Cardiac fibroblast (primary cell): ENCODE data around the gene HOXC4.

Source experiments
- DNase-seq, 2 donors: peaks; one replicate each; pipeline versions ENCODE4 v3.0.0 to v3.0.0-alpha.2; 2010; ENCODE audit warnings: low read depth in 2 of 2
- H3K4me3 ChIP-seq, 2 donors: replicated peaks in 1 of 2; 1 replicate in 1 of 2; 2 replicates in 1 of 2; pipeline ENCODE4 v1.5.1; 2011; ENCODE audit warnings: low read depth in 2 of 2, low read length in 2 of 2, mild to moderate bottlenecking in 2 of 2, moderate library complexity in 1 of 2
- TF ChIP-seq, protein P1 (sequence below): IDR thresholded peaks from one replicate; pipeline ENCODE4 v1.5.1; 2011; ENCODE audit warnings: low read depth, mild to moderate bottlenecking, low read length, inconsistent platforms

The HOXC4 gene

DNA sequence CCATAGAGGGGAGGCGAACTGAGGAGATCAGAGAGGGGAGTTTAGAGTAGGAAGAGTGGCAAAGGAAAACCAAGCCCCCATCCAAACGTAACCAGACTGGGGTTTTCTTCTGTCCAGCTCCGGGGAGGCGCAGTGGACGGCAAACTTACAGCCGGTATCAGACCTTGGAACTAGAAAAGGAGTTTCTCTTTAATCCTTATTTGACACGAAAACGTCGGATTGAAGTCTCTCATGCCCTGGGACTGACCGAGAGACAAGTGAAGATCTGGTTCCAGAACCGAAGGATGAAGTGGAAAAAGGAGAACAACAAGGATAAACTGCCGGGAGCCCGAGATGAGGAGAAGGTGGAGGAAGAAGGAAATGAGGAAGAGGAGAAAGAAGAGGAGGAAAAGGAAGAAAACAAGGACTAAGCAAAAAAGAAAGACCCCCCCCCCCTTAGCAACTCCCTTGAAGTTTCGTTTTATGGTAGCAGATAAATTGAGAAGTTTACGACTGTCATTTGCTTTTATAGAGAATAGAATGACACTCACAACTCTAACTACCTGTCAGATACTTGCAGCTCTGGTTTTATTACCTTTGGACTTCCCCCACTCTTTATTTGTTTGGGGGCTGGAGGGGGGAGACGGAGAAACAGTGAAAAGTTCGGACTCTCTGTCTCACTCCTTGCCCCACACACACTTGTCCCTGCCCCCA is 42.5 kb upstream of the HOXC4 start:
- TF ChIP-seq, protein P1, sequence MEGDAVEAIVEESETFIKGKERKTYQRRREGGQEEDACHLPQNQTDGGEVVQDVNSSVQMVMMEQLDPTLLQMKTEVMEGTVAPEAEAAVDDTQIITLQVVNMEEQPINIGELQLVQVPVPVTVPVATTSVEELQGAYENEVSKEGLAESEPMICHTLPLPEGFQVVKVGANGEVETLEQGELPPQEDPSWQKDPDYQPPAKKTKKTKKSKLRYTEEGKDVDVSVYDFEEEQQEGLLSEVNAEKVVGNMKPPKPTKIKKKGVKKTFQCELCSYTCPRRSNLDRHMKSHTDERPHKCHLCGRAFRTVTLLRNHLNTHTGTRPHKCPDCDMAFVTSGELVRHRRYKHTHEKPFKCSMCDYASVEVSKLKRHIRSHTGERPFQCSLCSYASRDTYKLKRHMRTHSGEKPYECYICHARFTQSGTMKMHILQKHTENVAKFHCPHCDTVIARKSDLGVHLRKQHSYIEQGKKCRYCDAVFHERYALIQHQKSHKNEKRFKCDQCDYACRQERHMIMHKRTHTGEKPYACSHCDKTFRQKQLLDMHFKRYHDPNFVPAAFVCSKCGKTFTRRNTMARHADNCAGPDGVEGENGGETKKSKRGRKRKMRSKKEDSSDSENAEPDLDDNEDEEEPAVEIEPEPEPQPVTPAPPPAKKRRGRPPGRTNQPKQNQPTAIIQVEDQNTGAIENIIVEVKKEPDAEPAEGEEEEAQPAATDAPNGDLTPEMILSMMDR = no peak
- no peak overlapping the region for H3K4me3 ChIP-seq
- DNase-seq = no peak

DNA sequence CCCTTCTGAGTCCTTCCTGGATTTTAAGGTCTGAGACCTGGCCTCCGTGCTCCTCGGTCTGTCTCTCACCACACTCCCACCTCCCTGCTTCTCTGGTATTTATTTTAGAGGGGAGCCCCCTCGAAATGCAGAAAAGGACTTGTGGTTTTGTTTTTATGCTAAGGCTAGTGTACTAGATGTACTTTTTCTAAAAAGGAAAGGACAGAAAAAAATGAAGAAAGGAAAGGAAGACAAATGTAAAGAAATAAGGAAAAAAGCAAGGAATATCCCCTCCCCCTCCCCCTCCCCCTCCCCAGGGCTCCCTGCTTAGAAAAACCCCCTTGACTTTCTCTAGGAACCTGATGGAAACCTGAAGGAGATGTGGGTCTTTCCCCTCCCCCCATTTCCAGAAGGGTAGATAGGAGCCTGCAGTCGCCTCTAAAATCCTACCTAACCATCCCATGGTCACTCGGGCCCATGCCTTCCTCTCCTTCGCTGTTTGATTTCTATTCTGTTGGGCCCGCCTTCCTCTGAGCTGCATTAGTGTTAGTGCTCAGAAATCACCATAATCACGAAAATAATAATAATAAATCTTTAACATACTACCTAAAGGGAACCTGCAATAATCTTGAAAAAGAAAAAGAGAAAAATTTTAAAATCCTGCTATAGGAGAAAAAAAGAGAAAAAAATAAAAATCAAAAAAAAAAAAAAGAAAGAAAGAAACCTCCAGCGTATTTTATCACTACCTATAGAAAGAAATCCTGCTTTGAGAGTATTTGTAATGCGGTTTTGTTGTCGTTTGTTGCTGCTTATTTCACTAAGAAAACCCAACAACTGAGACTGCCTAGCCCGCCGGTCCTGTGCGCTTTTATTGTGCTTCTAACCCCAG is 41.7 kb upstream of the HOXC4 start:
- no peak overlapping the region for H3K4me3 ChIP-seq

DNA sequence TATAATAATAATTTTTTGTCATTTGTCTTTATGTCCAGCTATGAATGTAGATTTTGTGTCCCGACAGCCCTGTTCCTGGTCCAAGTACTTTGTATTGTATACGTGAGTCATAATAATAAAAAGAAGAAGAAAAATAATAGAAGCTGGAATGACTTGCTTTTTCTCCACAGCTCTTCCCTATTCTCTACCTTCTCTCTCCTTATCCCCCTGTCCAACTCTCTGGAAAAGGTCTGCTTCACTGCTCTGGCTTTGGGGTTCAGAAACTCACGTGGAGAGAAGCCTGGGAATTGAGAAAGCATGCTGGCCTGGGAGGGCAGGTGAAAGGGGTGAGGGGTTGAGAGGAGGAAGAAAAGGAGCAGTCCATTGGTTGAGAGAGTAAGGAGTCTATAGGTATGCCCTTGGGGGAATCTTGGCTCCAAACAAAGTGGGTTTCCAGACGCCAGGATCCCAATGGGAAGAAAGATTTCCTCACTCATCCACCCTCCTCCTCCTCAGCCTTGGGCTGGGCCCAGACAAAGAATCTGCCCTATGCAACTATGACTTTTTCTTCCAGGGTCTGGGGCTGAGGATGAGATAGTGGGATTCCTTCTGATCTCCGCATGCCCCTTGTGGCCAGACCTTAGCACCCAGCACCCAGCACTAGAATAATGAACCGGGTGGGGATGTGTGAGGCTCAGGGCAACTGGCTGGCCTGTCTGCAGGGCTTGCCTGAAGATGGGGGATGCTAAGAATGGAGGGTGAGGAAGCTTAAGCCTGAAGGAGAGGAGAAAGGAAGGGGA is 40.8 kb upstream of the HOXC4 start:
- no peak for DNase-seq
- no peak overlapping the region for H3K4me3 ChIP-seq
- TF ChIP-seq, protein P1 = no peak

More for the DNA sequence above, 41.7 kb upstream of the HOXC4 start:
- DNase-seq = no peak
- TF ChIP-seq, protein P1 = no peak

DNA sequence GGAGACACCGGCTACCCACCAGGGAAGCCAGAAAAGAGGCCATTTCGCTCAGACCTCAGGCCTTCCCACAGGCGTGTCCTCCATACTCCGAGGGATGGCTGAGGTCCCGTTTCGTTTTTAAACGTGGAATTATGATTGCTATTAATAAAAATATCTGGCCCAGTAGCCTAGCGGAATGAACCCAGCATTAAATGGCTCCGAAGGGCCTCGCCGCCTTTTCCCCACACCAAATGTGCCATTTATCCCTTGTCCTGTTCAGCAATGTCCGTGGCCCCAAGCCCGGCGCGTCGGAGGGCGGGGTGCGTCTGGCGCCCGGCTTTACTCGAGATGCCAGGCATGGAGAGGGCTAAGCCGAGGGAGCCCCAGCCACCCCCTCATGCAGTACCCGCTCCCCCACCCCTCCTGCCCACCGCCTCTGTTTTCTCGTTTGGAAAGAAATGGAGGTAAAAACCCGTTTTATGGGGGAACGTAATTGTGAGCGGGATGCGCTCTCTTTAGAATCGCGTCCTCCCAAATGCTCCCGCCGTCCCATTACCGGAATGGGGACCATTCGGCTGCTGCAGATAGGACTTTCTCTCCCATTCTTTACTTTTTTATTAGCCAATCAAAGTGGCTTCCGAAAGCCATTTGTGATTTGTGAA is 39.1 kb upstream of the HOXC4 start:
- no peak for DNase-seq
- no peak overlapping the region for H3K4me3 ChIP-seq
- TF ChIP-seq, protein P1 = no peak

DNA sequence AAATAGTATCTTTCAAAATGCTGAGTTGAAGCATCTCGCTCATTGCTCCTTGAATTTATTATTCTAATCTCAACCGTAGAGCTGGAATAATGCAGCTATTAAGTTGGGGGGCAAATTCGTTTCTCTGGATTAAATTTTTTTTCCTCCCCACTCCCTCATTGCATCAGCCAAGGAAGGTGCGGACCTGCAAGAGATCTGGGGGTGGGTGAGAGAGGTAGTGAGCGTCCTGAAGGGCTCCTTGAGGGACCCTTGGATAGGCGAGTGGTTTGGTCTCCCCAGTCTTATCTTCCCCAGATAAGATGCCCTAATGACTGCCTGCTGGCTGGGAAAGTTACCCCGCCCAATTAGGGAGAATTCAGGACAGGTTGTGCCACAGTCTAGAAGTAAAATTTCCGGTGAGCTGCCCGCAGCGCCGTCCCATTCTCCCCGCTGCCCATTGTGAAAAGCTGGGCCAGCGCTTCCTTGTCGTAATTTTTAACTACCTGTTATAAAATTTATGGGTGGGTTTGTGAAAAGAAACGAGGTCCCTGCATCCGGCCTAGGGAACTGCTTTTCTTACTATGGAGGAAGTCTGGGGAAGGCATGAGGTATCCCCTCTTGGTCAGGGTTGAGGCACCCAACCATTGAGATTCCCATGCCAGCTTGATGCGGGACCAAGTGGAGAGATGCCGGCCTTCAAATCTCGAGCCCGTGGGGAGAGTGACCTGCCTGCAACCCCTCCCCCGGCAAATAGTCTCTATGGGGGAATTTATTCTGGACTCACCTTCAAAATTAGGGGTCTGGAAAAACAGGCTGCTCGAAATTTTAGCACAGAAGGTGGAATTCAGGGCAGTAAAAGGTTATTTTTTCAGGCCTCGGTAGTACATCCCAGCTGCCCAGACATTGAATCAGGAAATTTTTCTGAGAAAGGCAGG is 38.4 kb upstream of the HOXC4 start:
- TF ChIP-seq, protein P1 = no peak
- DNase-seq = no peak
- no peak overlapping the region for H3K4me3 ChIP-seq
